HEK293 (cell line): ENCODE measurements around the gene PHF20.

Source experiments
- CTCF ChIA-PET: fragments of 350-600 bp; formaldehyde crosslinking; extraction: SDS; loops from one replicate; lab custom pipeline; 2021; ENCODE audit warnings: antibody characterized with exemption; lab: Yijun Ruan, JAX
- POLR2A ChIA-PET: fragments of 300-600 bp; formaldehyde crosslinking; extraction: SDS; loops from one replicate; lab custom pipeline; 2020; ENCODE audit warnings: antibody characterized with exemption, inconsistent platforms; lab: Yijun Ruan, JAX
- H3K27ac ChIP-seq: fragments of 200-500 bp; sonication (Bioruptor generic); 2 replicates; pipeline ENCODE4 v1.5.1; 2014; ENCODE audit warnings: low read depth, low read length, control low read depth, inconsistent platforms; ENCODE audit errors: extremely low read depth
- H3K36me3 ChIP-seq, 2 experiments: fragments of 200-500 bp in 1 of 2; sonication (Bioruptor generic) in 1 of 2; 1 replicate in 1 of 2; 2 replicates in 1 of 2; pipeline ENCODE4 v1.5.1; 2014 to 2017; ENCODE audit warnings: inconsistent platforms in 2 of 2, low read length in 2 of 2; ENCODE audit not compliant: control insufficient read depth in 2 of 2, insufficient read depth in 1 of 2
- H3K4me1 ChIP-seq: fragments of 200-500 bp; sonication (Bioruptor generic); 2 replicates; pipeline ENCODE4 v1.5.1; 2014; ENCODE audit warnings: mild to moderate bottlenecking, low read length, inconsistent platforms; ENCODE audit not compliant: control insufficient read depth, insufficient read depth
- H3K4me3 ChIP-seq: 2 replicates; pipeline ENCODE4 v1.5.1; 2011; ENCODE audit warnings: low read depth, mild to moderate bottlenecking, control low read depth, low read length, moderate library complexity
- H3K9me3 ChIP-seq: fragments of 200-500 bp; sonication (Bioruptor generic); 2 replicates; pipeline ENCODE4 v1.5.1; 2014; ENCODE audit warnings: low read depth, low read length, inconsistent platforms; ENCODE audit not compliant: control insufficient read depth, insufficient read depth
- KLF10 ChIP-seq: fragments of 450-650 bp; IDR thresholded peaks from 2 replicates; pipeline ENCODE4 v1.5.1; 2018; ENCODE audit warnings: missing biosample characterization, mild to moderate bottlenecking, missing genetic modification characterization
- MEIS1 ChIP-seq: sonication (generic); formaldehyde crosslinking; IDR thresholded peaks from 2 replicates; pipeline ENCODE4 v1.8.1; 2022; ENCODE audit warnings: missing genetic modification reagents, mild to moderate bottlenecking, borderline replicate concordance
- ZBTB20 ChIP-seq: fragments of 450-650 bp; formaldehyde crosslinking; IDR thresholded peaks from 2 replicates; pipeline ENCODE4 v1.5.1; 2016; ENCODE audit warnings: missing biosample characterization, missing genetic modification characterization
- ZBTB26 ChIP-seq: fragments of 450-650 bp; formaldehyde crosslinking; optimal IDR thresholded peaks from 2 replicates; pipeline ENCODE3; 2016; ENCODE audit warnings: missing biosample characterization, mild to moderate bottlenecking, missing genetic modification characterization
- ZBTB48 ChIP-seq: fragments of 450-650 bp; formaldehyde crosslinking; IDR thresholded peaks from 2 replicates; pipeline ENCODE4 v1.5.1; 2016; ENCODE audit warnings: missing biosample characterization, missing genetic modification characterization
- ZNF112 ChIP-seq: fragments of 450-650 bp; formaldehyde crosslinking; IDR thresholded peaks from 2 replicates; pipeline ENCODE4 v1.5.0; 2017; ENCODE audit warnings: missing biosample characterization, missing genetic modification characterization
- ZNF133 ChIP-seq: fragments of 450-650 bp; formaldehyde crosslinking; IDR thresholded peaks from 2 replicates; pipeline ENCODE4 v1.5.1; 2016; ENCODE audit warnings: missing biosample characterization, missing genetic modification characterization
- ZNF16 ChIP-seq: fragments of 450-650 bp; formaldehyde crosslinking; IDR thresholded peaks from 2 replicates; pipeline ENCODE4 v1.5.1; 2016; ENCODE audit warnings: low read depth, missing biosample characterization, missing genetic modification characterization
- ZNF169 ChIP-seq: fragments of 450-650 bp; formaldehyde crosslinking; IDR thresholded peaks from 2 replicates; pipeline ENCODE4 v1.5.1; 2016; ENCODE audit warnings: missing biosample characterization, missing genetic modification characterization
- ZNF184 ChIP-seq: fragments of 450-650 bp; IDR thresholded peaks from 2 replicates; pipeline ENCODE4 v1.5.1; 2018; ENCODE audit warnings: missing biosample characterization, mild to moderate bottlenecking, missing genetic modification characterization
- ZNF239 ChIP-seq: fragments of 450-650 bp; formaldehyde crosslinking; IDR thresholded peaks from 2 replicates; pipeline ENCODE4 v1.5.1; 2016; ENCODE audit warnings: missing biosample characterization, missing genetic modification characterization
- ZNF366 ChIP-seq: fragments of 450-650 bp; formaldehyde crosslinking; conservative IDR thresholded peaks from 2 replicates; pipeline ENCODE4 v1.5.1; 2016; ENCODE audit warnings: missing biosample characterization, missing genetic modification characterization
- ZNF394 ChIP-seq: fragments of 450-650 bp; formaldehyde crosslinking; IDR thresholded peaks from 2 replicates; pipeline ENCODE4 v1.5.1; 2016; ENCODE audit warnings: missing biosample characterization, missing genetic modification characterization, mild to moderate bottlenecking, moderate library complexity, borderline replicate concordance
- ZNF513 ChIP-seq: fragments of 450-650 bp; IDR thresholded peaks from 2 replicates; pipeline ENCODE4 v1.5.1; 2018; ENCODE audit warnings: missing biosample characterization, missing genetic modification characterization
- ZNF518A ChIP-seq: fragments of 450-650 bp; formaldehyde crosslinking; conservative IDR thresholded peaks from 2 replicates; pipeline ENCODE4 v1.5.1; 2016; ENCODE audit warnings: low read depth, missing biosample characterization, missing genetic modification characterization
- ZNF529 ChIP-seq: fragments of 450-650 bp; formaldehyde crosslinking; IDR thresholded peaks from 2 replicates; pipeline ENCODE4 v1.5.1; 2017; ENCODE audit warnings: missing genetic modification characterization, missing biosample characterization; ENCODE audit not compliant: insufficient replicate concordance
- ZNF548 ChIP-seq: fragments of 450-650 bp; formaldehyde crosslinking; IDR thresholded peaks from 2 replicates; pipeline ENCODE4 v1.5.1; 2016; ENCODE audit warnings: missing biosample characterization, missing genetic modification characterization
- ZNF555 ChIP-seq: fragments of 450-650 bp; formaldehyde crosslinking; conservative IDR thresholded peaks from 2 replicates; pipeline ENCODE4 v1.5.1; 2017; ENCODE audit warnings: missing biosample characterization, mild to moderate bottlenecking, missing genetic modification characterization, inconsistent platforms
- ZNF626 ChIP-seq: fragments of 450-650 bp; sonication (Bioruptor Pico); formaldehyde crosslinking; IDR thresholded peaks from 2 replicates; pipeline ENCODE4 v1.5.1; 2018; ENCODE audit warnings: missing biosample characterization, missing genetic modification characterization, inconsistent platforms
- ZNF658 ChIP-seq: fragments of 450-650 bp; formaldehyde crosslinking; IDR thresholded peaks from 2 replicates; pipeline ENCODE4; 2016; ENCODE audit warnings: missing biosample characterization, missing genetic modification characterization
- ZNF768 ChIP-seq: fragments of 450-650 bp; formaldehyde crosslinking; IDR thresholded peaks from 2 replicates; pipeline ENCODE4 v1.5.1; 2018; ENCODE audit warnings: missing biosample characterization, mild to moderate bottlenecking, missing genetic modification characterization
- ZNF791 ChIP-seq: fragments of 450-650 bp; formaldehyde crosslinking; IDR thresholded peaks from 2 replicates; pipeline ENCODE4 v1.5.1; 2016; ENCODE audit warnings: missing biosample characterization, missing genetic modification characterization
- ZNF843 ChIP-seq: fragments of 450-650 bp; formaldehyde crosslinking; IDR thresholded peaks from 2 replicates; pipeline ENCODE4 v1.5.1; 2016; ENCODE audit warnings: missing biosample characterization, missing genetic modification characterization

The PHF20 gene

DNA sequence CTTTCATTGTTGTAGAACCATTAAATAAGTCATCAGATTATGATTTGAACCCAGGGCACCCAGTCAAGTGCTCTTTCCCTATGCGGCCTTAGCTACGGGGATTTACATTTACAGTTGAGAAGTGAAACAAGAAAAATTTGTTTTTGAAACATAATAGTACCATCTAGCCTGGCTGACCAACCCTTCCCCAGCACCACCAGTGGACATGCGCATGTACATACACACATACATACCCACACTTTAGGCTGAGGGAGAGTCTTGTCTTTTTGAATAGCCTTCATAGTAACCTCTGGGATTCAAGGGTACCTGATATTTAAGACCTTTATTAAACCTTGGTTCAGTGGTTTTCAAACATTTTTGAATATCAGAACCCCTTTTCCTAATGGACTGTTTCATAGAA is 148.7 kb downstream of the PHF20 start:
- H3K4me1 ChIP-seq = no peaks in the 10 kb centered on the region
- H3K27ac ChIP-seq = no peak overlapping the region
- peaks cover 8 to 50% of the 10 kb centered on the region in 2 experiments; a peak in 2 of 3 replicates for H3K36me3 ChIP-seq
- ChIA-PET CTCF (no interaction called here), POLR2A (no interaction called here)
- H3K9me3 ChIP-seq = no peaks in the 10 kb centered on the region
- H3K4me3 ChIP-seq = no peak overlapping the region
- TF ChIP-seq ZNF518A (no peak), ZNF626 (no peak), ZNF169 (tag by site-specific recombination) (no peak), MEIS1 (CRISPR knock-in tag) (no peak), ZNF184 (tag by site-specific recombination) (no peak), ZNF529 (tag by site-specific recombination) (no peak), ZNF112 (tag by site-specific recombination) (no peak)
- TF ChIP-seq, all 188 proteins: peak for 0

- ChIA-PET POLR2A (no interaction called here), CTCF (no interaction called here)
Observed at GRCh38 chr20:35929301-35929700, 157.5 kb downstream of the PHF20 start.

More at GRCh38 chr20:35929301-35929700, 157.5 kb downstream of the PHF20 start:
- H3K36me3 ChIP-seq = peaks cover 3 to 57% of the 10 kb centered on the region in 2 experiments; a peak in 2 of 3 replicates
- no peaks in the 10 kb centered on the region for H3K4me1 ChIP-seq
- H3K9me3 ChIP-seq = no peaks in the 10 kb centered on the region
- no peak for TF ChIP-seq ZNF843 (tag by site-specific recombination)
- no peak for TF ChIP-seq ZNF548 (tag by site-specific recombination)
- TF ChIP-seq ZNF513 (tag by site-specific recombination) = no peak
- TF ChIP-seq ZNF658 = no peak
- no peak for TF ChIP-seq ZNF133 (tag by site-specific recombination)
- no peak for TF ChIP-seq ZNF394 (tag by site-specific recombination)
- no peak for TF ChIP-seq ZBTB26 (tag by site-specific recombination)
- no peak for TF ChIP-seq ZNF555 (tag by site-specific recombination)
- no peak for TF ChIP-seq ZNF16 (tag by site-specific recombination)
- TF ChIP-seq ZNF184 (tag by site-specific recombination) = no peak
- TF ChIP-seq ZNF768 (tag by site-specific recombination) = no peak
- no peak for TF ChIP-seq ZBTB20
- TF ChIP-seq KLF10 (tag by site-specific recombination) = no peak
- no peak for TF ChIP-seq ZNF366 (tag by site-specific recombination)
- no peak for TF ChIP-seq ZNF791 (tag by site-specific recombination)
- no peak for TF ChIP-seq ZNF239 (tag by site-specific recombination)
- no peak for TF ChIP-seq ZBTB48 (tag by site-specific recombination)
- no peak overlapping the region for H3K27ac ChIP-seq
- H3K4me3 ChIP-seq = no peak overlapping the region
